HEK293T (cell line): Measurements from ENCODE around the gene C2CD5.
"Not testable (repeated sequence)": the region's sequence is repeated elsewhere in the genome, so short reads cannot be mapped to it uniquely, and the experiment has no call there.

Experiments used
- CTCF ChIA-PET: fragments of 350-600 bp; formaldehyde crosslinking; extraction: SDS; loops from one replicate; lab custom pipeline; 2021; ENCODE audit warnings: antibody characterized with exemption, inconsistent platforms; lab: Yijun Ruan, JAX
- POLR2A ChIA-PET: fragments of 350-600 bp; formaldehyde crosslinking; extraction: SDS; loops from one replicate; lab custom pipeline; 2020; ENCODE audit warnings: antibody characterized with exemption, inconsistent platforms; lab: Yijun Ruan, JAX
- DNase-seq: peaks from one replicate; pipeline ENCODE4 v3.0.0; 2012; ENCODE audit warnings: mixed read lengths; ENCODE audit errors: extremely low spot score
- ARNT ChIP-seq: fragments of 450-650 bp; IDR thresholded peaks from 2 replicates; pipeline ENCODE4 v1.6.1; 2017; ENCODE audit warnings: mild to moderate bottlenecking
- BHLHE40 ChIP-seq: fragments of 450-650 bp; IDR thresholded peaks from 2 replicates; pipeline ENCODE4 v1.6.1; 2016; ENCODE audit warnings: mild to moderate bottlenecking, moderate library complexity, borderline replicate concordance
- CTBP1 ChIP-seq: fragments of 450-650 bp; IDR thresholded peaks from 2 replicates; pipeline ENCODE4 v1.6.1; 2016; ENCODE audit warnings: borderline replicate concordance
- ELF4 ChIP-seq: fragments of 450-650 bp; IDR thresholded peaks from 2 replicates; pipeline ENCODE4 v1.6.1; 2017; ENCODE audit warnings: antibody characterized with exemption
- FOXA1 ChIP-seq: fragments of 450-650 bp; IDR thresholded peaks from 2 replicates; pipeline ENCODE4 v1.6.1; 2016; ENCODE audit warnings: mild to moderate bottlenecking
- FOXK2 ChIP-seq: fragments of 450-650 bp; IDR thresholded peaks from 2 replicates; pipeline ENCODE4 v1.6.1; 2016; ENCODE audit warnings: mild to moderate bottlenecking
- FOXM1 ChIP-seq: fragments of 450-650 bp; IDR thresholded peaks from 2 replicates; pipeline ENCODE4 v1.6.1; 2017; ENCODE audit warnings: mild to moderate bottlenecking, borderline replicate concordance
- HDGF ChIP-seq: fragments of 450-650 bp; IDR thresholded peaks from 2 replicates; pipeline ENCODE4 v1.6.1; 2017; ENCODE audit warnings: antibody characterized with exemption, borderline replicate concordance
- L3MBTL2 ChIP-seq: fragments of 450-650 bp; conservative IDR thresholded peaks from 2 replicates; pipeline ENCODE4 v1.6.1; 2016; ENCODE audit warnings: mild to moderate bottlenecking
- LEF1 ChIP-seq: fragments of 450-650 bp; IDR thresholded peaks from 2 replicates; pipeline ENCODE4 v1.6.1; 2017; ENCODE audit warnings: mild to moderate bottlenecking, borderline replicate concordance
- NFRKB ChIP-seq: fragments of 450-650 bp; IDR thresholded peaks from 2 replicates; pipeline ENCODE4 v1.6.1; 2016; ENCODE audit warnings: mild to moderate bottlenecking, moderate library complexity
- PKNOX1 ChIP-seq: fragments of 450-650 bp; IDR thresholded peaks from 2 replicates; pipeline ENCODE4 v1.6.1; 2016
- SP1 ChIP-seq: fragments of 450-650 bp; IDR thresholded peaks from 2 replicates; pipeline ENCODE4 v1.6.1; 2017
- SUZ12 ChIP-seq: fragments of 450-650 bp; IDR thresholded peaks from 2 replicates; pipeline ENCODE4 v1.6.1; 2016; ENCODE audit warnings: mild to moderate bottlenecking
- TARDBP ChIP-seq: fragments of 450-650 bp; IDR thresholded peaks from 2 replicates; pipeline ENCODE4 v1.6.1; 2016
- ZNF384 ChIP-seq: fragments of 450-650 bp; IDR thresholded peaks from 2 replicates; pipeline ENCODE4 v1.6.1; 2016

The C2CD5 gene

DNA sequence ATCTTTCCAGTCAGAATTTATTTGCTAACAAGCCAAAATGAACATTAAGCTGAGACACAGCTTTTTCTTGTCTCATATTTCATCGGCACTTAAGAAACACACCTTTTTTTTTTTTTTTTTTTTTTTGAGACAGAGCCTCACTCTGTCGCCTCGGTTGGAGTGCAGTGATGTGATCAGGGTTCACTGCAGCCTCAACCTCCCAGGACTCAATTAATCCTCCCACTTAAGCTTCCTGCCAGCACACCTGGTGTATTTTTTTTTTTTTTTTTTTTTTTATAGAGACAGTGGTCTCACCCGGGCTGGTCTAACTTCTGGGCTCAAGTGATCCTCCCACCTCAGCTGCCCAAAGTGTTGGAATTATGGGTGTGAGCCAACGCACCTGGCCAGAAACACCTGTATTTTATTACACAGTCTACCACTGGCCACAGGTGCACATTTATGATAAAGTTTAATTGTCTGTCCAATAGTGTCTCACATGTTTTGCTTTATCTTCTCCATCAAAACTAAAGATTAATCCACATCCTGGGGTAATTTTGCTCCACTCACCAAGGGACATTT lies 62.7 kb downstream of the C2CD5 start:
- ChIA-PET POLR2A (no interaction called here), CTCF (interaction anchor here (0.6 kb wide), 1 partner anchor 261 kb away, joined by 8 read pairs; no protein-coding TSS in a partner anchor)
- no peak for TF ChIP-seq SUZ12
- no peak for TF ChIP-seq ARNT
- no peak for TF ChIP-seq LEF1
- TF ChIP-seq ELF4 = no peak
- no peak for TF ChIP-seq FOXM1
- TF ChIP-seq TARDBP = no peak
- no peak for TF ChIP-seq FOXK2
- no peak for TF ChIP-seq SP1
- no peak for TF ChIP-seq ZNF384
- TF ChIP-seq FOXA1 = no peak
- no peak for TF ChIP-seq PKNOX1
- no peak for DNase-seq

- POLR2A ChIA-PET, CTCF ChIA-PET, DNase-seq: not testable (repeated sequence)
Observed at GRCh38 chr12:22480814-22481213, 63.5 kb downstream of the C2CD5 start.

GRCh38 chr12:22480016-22480415 lies 64.3 kb downstream of the C2CD5 start:
- DNase-seq = no peak
- ChIA-PET CTCF (no interaction called here), POLR2A (no interaction called here)
- TF ChIP-seq FOXA1 = no peak

GRCh38 chr12:22477894-22478287 lies 66.5 kb downstream of the C2CD5 start:
- TF ChIP-seq BHLHE40 (no peak), SUZ12 (no peak), FOXA1 (no peak), ZNF384 (no peak), PKNOX1 (no peak), SP1 (no peak), FOXM1 (no peak), HDGF (no peak), LEF1 (no peak), L3MBTL2 (no peak)
- POLR2A ChIA-PET = no interaction called here
- DNase-seq = no peak
- CTCF ChIA-PET = interaction anchor here (0.7 kb wide), 1 partner anchor 42 kb away, joined by 3 read pairs; no protein-coding TSS in a partner anchor

DNA sequence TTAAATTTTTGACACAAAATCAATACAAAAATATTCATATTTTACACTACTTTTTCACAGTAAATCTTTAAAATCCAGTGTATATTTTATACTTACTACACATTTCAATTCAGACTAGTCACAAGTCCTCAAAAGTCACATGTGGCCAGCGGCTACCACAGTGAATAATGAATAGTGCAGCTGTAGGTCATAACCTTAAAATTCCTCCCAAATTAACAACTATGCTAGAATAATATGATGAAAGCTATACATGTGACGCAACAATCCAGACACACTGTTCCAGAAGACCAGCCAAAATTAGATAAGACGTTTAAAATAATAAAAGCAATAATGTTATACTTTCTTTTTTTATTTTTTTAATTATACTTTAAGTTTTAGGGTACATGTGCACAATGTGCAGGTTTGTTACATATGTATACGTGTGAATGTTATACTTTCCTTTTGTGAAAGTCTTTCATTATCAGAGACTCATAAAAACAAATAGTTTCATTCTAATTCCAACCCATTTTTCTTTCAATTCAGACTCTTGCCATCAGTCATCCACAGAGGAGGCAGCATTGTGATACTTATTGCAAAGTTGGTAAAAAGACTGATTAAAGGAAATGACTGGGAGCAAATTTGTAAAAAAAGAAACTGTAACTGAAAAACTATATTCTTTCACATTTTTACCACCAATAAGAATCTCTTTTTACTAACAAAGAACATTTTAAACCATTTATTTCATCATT lies 67.0 kb downstream of the C2CD5 start:
- POLR2A ChIA-PET = no interaction called here
- no peak for TF ChIP-seq SUZ12
- TF ChIP-seq CTBP1 = no peak
- no peak for TF ChIP-seq ELF4
- TF ChIP-seq LEF1 = no peak
- TF ChIP-seq TARDBP = no peak
- TF ChIP-seq ARNT = no peak
- no peak for TF ChIP-seq FOXM1
- TF ChIP-seq ZNF384 = no peak
- TF ChIP-seq SP1 = no peak
- no peak for TF ChIP-seq L3MBTL2
- TF ChIP-seq FOXK2 = no peak
- TF ChIP-seq FOXA1 = no peak
- no peak for TF ChIP-seq HDGF
- no peak for TF ChIP-seq PKNOX1
- TF ChIP-seq NFRKB = no peak
- TF ChIP-seq BHLHE40 = no peak
- DNase-seq = no peak
- CTCF ChIA-PET = interaction anchor here (0.7 kb wide), 1 partner anchor 43 kb away, joined by 3 read pairs; no protein-coding TSS in a partner anchor

DNA sequence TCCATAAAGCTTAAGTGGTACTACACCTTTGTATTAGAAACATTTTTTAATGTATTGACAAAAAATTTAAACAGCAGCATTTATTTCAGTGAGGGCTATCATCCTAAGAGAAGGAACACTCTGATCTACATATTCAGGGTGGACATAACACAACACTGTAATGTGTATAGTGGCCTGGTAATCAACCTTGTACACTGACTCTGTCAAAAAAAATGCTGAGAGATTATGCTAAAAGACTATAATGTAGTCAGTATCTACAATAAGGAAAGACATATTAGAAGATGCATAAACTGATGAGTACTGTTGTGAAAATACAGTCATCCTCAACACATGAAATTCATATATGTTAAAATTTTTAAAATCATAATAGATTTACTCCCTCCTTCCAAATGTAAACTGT lies 68.2 kb downstream of the C2CD5 start:
- ChIA-PET POLR2A (no interaction called here), CTCF (no interaction called here)
- TF ChIP-seq HDGF (no peak), FOXK2 (no peak), SP1 (no peak), BHLHE40 (no peak), L3MBTL2 (no peak), NFRKB (no peak), ZNF384 (no peak), TARDBP (no peak), FOXA1 (no peak), CTBP1 (no peak), PKNOX1 (no peak), ARNT (no peak), ELF4 (no peak), LEF1 (no peak), FOXM1 (no peak), SUZ12 (no peak)
- DNase-seq = no peak
